NCI-H2196 (cell line): Measurements from ENCODE around the gene CNOT9.

ENCODE experiments used
- DNase-seq: peaks from one replicate; lab custom pipeline; 2025; ENCODE audit not compliant: unreplicated experiment; lab: John Stamatoyannopoulos, UW

Gene CNOT9

DNA sequence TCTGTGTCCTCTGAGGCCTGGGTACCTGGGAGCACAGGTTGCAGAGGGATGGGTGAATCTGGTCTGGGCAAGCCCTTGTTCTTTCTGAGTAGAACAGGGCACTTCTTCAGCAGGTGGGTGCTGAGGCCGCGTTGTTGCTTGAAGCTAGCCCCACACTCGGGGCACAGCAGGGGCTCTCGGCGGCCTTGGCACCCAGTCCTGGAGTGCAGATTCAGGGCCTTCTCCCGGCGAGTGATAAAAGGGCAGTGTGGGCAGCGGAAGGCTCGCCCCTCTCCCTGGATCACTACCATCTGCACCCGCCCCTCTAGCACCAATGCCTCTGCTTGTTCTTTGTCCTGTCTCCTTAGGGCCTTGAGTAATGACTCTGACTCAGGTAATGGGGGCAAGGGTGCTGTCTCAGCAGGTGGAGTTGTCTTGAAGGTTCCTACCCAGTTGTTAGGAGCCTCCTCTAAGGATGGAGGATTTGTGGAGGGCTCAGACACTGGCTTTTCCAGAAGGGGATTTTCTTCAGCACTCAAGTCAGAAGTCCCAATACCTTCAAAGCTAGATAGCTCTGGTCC, 75.2 kb downstream of the CNOT9 start:
- DNase-seq, result no peak

DNA sequence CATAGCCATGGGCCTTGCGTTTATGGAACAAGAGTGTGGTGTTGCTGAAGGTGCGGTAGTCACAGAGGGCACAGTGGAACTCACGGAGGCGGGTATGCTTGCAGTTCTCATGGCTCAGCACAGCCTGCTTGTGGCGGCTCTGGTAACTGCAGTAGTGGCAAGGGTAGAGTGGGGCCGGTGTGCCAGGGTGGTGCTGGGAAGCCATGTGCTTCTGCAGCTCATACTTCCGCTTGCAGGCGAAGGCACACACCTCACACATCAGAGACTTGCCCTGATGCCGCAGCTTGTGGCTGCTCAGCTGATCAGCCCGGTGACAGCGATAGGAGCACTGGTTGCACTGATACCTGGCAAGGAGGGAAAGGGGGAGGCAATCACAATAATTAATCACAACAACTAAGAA, 76.1 kb downstream of the CNOT9 start:
- DNase-seq, result no peak

DNA sequence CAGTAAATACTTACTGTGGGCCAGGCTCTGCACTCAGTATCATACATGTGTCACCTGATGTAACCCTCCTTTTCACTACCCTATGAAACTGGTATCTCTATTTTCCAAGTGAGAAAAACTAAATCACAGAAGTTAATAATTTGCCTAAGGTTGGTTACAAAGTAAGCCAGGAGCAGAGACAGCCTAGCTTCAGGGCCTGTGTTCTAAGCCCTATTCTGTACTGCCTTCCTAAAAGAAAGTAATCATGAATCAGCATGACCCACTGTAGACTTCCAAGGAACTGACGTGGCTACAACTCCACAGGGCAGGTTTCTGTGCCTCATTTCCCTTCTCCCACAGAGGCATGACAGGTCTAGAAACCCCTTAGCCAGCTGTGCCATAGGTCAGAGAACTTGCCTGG, 76.5 kb downstream of the CNOT9 start:
- no peak for DNase-seq
